ENCODE data around the gene POLD3.

DNA sequence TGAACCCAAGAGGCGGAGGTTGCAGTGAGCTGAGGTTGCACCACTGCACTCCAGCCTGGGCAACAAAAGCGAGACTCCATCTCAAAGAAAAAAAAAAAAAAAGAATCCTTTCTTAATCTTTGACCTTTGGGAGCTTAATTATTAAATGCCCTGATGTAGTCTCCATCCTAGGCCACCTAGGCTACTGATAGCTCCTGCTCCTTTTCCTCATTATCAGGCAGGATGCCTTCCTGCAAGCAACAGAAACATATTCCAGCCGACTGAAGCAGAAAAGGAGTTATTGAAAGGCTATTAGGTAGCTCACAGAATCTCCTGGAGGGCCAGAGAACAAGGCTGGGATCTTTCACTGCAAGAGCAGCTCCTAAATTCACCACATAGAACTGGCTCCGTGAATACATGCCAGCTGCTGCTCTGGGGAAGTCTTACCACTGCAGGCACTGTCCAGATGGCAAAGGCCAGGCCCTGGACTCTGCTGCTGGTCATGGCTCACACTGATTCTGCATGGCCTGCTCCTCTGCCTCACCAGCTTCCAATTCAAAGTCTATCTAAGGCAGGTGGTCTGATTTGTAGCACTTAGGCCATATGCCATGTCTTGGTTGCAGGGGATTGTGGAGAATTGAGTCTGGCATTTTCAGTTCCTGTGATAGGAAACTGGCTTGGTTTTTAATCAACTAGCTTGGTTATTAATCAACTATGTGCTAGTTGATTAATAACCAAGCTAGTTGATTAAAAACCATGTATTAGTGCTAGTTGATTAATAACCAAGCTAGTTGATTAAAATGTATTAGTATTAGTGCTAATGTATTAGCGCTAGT is 26.0 kb upstream of the POLD3 start:
- TF ChIP-seq CSDC2 (CRISPR knock-in tag; IDR thresholded peaks at IDR 0.05) (no peak), PPARA (CRISPR knock-in tag; IDR thresholded peaks at IDR 0.05; ENCODE audit: borderline replicate concordance) (no peak), ISL1 (CRISPR knock-in tag; IDR thresholded peaks at IDR 0.05) (no peak), ZNF70 (CRISPR knock-in tag; IDR thresholded peaks at IDR 0.05) (no peak), ZC3H10 (CRISPR knock-in tag; IDR thresholded peaks at IDR 0.05) (no peak), ZFP30 (CRISPR knock-in tag; IDR thresholded peaks at IDR 0.05) (no peak)
- TF ChIP-seq, protein P1, sequence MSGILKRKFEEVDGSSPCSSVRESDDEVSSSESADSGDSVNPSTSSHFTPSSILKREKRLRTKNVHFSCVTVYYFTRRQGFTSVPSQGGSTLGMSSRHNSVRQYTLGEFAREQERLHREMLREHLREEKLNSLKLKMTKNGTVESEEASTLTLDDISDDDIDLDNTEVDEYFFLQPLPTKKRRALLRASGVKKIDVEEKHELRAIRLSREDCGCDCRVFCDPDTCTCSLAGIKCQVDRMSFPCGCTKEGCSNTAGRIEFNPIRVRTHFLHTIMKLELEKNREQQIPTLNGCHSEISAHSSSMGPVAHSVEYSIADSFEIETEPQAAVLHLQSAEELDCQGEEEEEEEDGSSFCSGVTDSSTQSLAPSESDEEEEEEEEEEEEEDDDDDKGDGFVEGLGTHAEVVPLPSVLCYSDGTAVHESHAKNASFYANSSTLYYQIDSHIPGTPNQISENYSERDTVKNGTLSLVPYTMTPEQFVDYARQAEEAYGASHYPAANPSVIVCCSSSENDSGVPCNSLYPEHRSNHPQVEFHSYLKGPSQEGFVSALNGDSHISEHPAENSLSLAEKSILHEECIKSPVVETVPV (CRISPR knock-in tag; IDR thresholded peaks at IDR 0.05), result no peak
- TF ChIP-seq, protein P2, sequence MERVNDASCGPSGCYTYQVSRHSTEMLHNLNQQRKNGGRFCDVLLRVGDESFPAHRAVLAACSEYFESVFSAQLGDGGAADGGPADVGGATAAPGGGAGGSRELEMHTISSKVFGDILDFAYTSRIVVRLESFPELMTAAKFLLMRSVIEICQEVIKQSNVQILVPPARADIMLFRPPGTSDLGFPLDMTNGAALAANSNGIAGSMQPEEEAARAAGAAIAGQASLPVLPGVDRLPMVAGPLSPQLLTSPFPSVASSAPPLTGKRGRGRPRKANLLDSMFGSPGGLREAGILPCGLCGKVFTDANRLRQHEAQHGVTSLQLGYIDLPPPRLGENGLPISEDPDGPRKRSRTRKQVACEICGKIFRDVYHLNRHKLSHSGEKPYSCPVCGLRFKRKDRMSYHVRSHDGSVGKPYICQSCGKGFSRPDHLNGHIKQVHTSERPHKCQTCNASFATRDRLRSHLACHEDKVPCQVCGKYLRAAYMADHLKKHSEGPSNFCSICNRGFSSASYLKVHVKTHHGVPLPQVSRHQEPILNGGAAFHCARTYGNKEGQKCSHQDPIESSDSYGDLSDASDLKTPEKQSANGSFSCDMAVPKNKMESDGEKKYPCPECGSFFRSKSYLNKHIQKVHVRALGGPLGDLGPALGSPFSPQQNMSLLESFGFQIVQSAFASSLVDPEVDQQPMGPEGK (CRISPR knock-in tag; IDR thresholded peaks at IDR 0.05; ENCODE audit: borderline replicate concordance), result no peak
- TF ChIP-seq, protein P3, sequence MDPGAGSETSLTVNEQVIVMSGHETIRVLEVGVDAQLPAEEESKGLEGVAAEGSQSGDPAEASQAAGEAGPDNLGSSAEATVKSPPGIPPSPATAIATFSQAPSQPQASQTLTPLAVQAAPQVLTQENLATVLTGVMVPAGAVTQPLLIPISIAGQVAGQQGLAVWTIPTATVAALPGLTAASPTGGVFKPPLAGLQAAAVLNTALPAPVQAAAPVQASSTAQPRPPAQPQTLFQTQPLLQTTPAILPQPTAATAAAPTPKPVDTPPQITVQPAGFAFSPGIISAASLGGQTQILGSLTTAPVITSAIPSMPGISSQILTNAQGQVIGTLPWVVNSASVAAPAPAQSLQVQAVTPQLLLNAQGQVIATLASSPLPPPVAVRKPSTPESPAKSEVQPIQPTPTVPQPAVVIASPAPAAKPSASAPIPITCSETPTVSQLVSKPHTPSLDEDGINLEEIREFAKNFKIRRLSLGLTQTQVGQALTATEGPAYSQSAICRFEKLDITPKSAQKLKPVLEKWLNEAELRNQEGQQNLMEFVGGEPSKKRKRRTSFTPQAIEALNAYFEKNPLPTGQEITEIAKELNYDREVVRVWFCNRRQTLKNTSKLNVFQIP (CRISPR knock-in tag; IDR thresholded peaks at IDR 0.05; ENCODE audit: borderline replicate concordance, low read depth), result no peak
- TF ChIP-seq, protein P4, sequence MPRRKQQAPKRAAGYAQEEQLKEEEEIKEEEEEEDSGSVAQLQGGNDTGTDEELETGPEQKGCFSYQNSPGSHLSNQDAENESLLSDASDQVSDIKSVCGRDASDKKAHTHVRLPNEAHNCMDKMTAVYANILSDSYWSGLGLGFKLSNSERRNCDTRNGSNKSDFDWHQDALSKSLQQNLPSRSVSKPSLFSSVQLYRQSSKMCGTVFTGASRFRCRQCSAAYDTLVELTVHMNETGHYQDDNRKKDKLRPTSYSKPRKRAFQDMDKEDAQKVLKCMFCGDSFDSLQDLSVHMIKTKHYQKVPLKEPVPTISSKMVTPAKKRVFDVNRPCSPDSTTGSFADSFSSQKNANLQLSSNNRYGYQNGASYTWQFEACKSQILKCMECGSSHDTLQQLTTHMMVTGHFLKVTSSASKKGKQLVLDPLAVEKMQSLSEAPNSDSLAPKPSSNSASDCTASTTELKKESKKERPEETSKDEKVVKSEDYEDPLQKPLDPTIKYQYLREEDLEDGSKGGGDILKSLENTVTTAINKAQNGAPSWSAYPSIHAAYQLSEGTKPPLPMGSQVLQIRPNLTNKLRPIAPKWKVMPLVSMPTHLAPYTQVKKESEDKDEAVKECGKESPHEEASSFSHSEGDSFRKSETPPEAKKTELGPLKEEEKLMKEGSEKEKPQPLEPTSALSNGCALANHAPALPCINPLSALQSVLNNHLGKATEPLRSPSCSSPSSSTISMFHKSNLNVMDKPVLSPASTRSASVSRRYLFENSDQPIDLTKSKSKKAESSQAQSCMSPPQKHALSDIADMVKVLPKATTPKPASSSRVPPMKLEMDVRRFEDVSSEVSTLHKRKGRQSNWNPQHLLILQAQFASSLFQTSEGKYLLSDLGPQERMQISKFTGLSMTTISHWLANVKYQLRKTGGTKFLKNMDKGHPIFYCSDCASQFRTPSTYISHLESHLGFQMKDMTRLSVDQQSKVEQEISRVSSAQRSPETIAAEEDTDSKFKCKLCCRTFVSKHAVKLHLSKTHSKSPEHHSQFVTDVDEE (CRISPR knock-in tag; IDR thresholded peaks at IDR 0.05), result no peak
- TF ChIP-seq, protein P5, sequence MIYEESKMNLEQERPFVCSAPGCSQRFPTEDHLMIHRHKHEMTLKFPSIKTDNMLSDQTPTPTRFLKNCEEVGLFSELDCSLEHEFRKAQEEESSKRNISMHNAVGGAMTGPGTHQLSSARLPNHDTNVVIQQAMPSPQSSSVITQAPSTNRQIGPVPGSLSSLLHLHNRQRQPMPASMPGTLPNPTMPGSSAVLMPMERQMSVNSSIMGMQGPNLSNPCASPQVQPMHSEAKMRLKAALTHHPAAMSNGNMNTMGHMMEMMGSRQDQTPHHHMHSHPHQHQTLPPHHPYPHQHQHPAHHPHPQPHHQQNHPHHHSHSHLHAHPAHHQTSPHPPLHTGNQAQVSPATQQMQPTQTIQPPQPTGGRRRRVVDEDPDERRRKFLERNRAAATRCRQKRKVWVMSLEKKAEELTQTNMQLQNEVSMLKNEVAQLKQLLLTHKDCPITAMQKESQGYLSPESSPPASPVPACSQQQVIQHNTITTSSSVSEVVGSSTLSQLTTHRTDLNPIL (CRISPR knock-in tag; IDR thresholded peaks at IDR 0.05; ENCODE audit: low read depth), result no peak
